ENCODE results near the gene TBX2. TPM values are rescaled to one million over a fixed set of nuclear protein-coding genes. Genes with fewer than 3 reads are reported as not detected.
A peak's percentile ranks its signal among the peaks of the same experiment; 100 is the strongest.

TBX2 gene
- total and polyA plus RNA-seq, 2 of the 4 experiments (the other 2 are of a cell fraction) = 20.1 to 64.1 TPM

- H2AK9ac ChIP-seq (replicated peaks; ENCODE audit: low read depth, low read length, poor library complexity) = no peak overlapping the region
- H3K27me3 ChIP-seq (ENCODE audit: control insufficient read depth, insufficient read depth, low read length) = no peaks in the 10 kb centered on the region
- H3K4me1 ChIP-seq (ENCODE audit: control insufficient read depth, insufficient read depth, low read length) = peaks cover 8% of the 10 kb centered on the region
- peak overlapping the region; percentile 95 for H2BK5ac ChIP-seq (ENCODE audit: low read depth, low read length, poor library complexity, severe bottlenecking)
- H3K9me1 ChIP-seq (ENCODE audit: insufficient read depth, low read length) = peaks cover 3% of the 10 kb centered on the region; the same call in 1 of the 2 replicates
- H4K8ac ChIP-seq (ENCODE audit: low read depth in 2 of 2, low read length in 2 of 2) = peak overlapping the region; percentile 62 to 69; a peak in 2 of 4 replicates
- dilution Hi-C loops (cut with HindIII; ENCODE audit: low sequenced_read_pairs, unreplicated experiment) = no loop called here
- H2AFZ ChIP-seq (replicated peaks; ENCODE audit: low read length, poor library complexity) = no peak overlapping the region
- in situ Hi-C loops (cut with MboI; ENCODE audit: low sequenced_read_pairs) = no loop called here
- H3K79me1 ChIP-seq (ENCODE audit: low read depth in 1 of 2, low read length in 2 of 2) = peaks cover 0 to 9% of the 10 kb centered on the region in 2 experiments; a peak in 2 of 4 replicates
- H3K36me3 ChIP-seq (ENCODE audit: control insufficient read depth, insufficient read depth, low read length) = peaks cover 45% of the 10 kb centered on the region
- peaks cover 41% of the 10 kb centered on the region for H4K20me1 ChIP-seq (ENCODE audit: insufficient read depth, low read length)
- H3K9me3 ChIP-seq (ENCODE audit: control insufficient read depth, insufficient read depth, low read length) = no peaks in the 10 kb centered on the region
- H3K4ac ChIP-seq (ENCODE audit: low read depth, low read length) = peak overlapping the region; percentile 95
- peak overlapping the region; percentile 68; the same call in 1 of the 2 replicates for H2AK5ac ChIP-seq (ENCODE audit: low read depth, low read length)
- peak overlapping the region; percentile 100 for H3K9ac ChIP-seq (ENCODE audit: low read depth, low read length)
- H3K56ac ChIP-seq (ENCODE audit: extremely low read depth, insufficient read depth, low read length) = peak overlapping the region; percentile 76; the same call in 1 of the 2 replicates
- TF ChIP-seq CTCF (conservative IDR thresholded peaks at IDR 0.05; ENCODE audit: low read depth, low read length) (no peak), MXI1 (IDR thresholded peaks at IDR 0.05; ENCODE audit: borderline replicate concordance, low read depth, low read length) (0 out of 2 replicates have a peak, but pooled peaks have one; percentile 4), MAZ (IDR thresholded peaks at IDR 0.05; ENCODE audit: borderline replicate concordance, low read depth, low read length) (no peak), RFX5 (IDR thresholded peaks at IDR 0.05; ENCODE audit: low read depth, low read length) (no peak), MAFK (IDR thresholded peaks at IDR 0.05; ENCODE audit: low read depth, low read length) (no peak), POLR2A (IDR thresholded peaks at IDR 0.05; ENCODE audit: low read depth, low read length) (no peak)
- intact Hi-C loops (cut with micrococcal nuclease) = loop anchor here (1.0 kb wide), 1 partner anchor 680 kb away; no protein-coding TSS in a partner anchor
- peak overlapping the region; percentile 100 for H3K27ac ChIP-seq (ENCODE audit: insufficient read depth, low read length)
- ChIA-PET POLR2A (ENCODE audit: unreplicated experiment) (interaction anchor here (0.6 to 2.6 kb wide), 10 partner anchors 8 to 408 kb away, joined by 3 to 10 read pairs (median 4); no protein-coding TSS in a partner anchor), CTCF (interaction anchor here (1.1 to 1.7 kb wide), 2 partner anchors 10 to 12 kb away, joined by 4 read pairs; no protein-coding TSS in a partner anchor)
- no peak overlapping the region for H2BK20ac ChIP-seq (ENCODE audit: low read depth, low read length)
- peak overlapping the region; percentile 91; the same call in 1 of the 2 replicates for H3K18ac ChIP-seq (ENCODE audit: low read depth, low read length)
- no peak for ATAC-seq (ENCODE audit: low read depth)
- 0% methylated on average over 75 of the region's 90 CpGs; no CpG with 5 or more reads in 1 of the 2 experiments for WGBS, 2 experiments (ENCODE audit: extremely low coverage in 2 of 2, insufficient read length in 1 of 2)
- H3K4me2 ChIP-seq (ENCODE audit: low read depth, low read length) = no peak overlapping the region
- peak overlapping the region; percentile 98 for H3K4me3 ChIP-seq (ENCODE audit: insufficient read depth, low read depth, low read length)
- H4K91ac ChIP-seq (ENCODE audit: insufficient read depth, low read depth, low read length) = peak overlapping the region; percentile 71
- 0 out of 2 replicates have a peak overlapping the region, but pooled peaks have one; percentile 45 for H3K23ac ChIP-seq (ENCODE audit: low read depth, low read length)
- 0 out of 2 replicates have a peak overlapping the region, but pooled peaks have one; percentile 54 for H2BK120ac ChIP-seq (ENCODE audit: low read depth, low read length)
- peak; percentile 40 for DNase-seq
- H2BK15ac ChIP-seq (ENCODE audit: low read depth, low read length) = no peak overlapping the region
- TSS peak; percentile 76 for BruUV-seq (replicated peaks)
- no peak overlapping the region; the same call in 1 of the 2 replicates for H4K5ac ChIP-seq (ENCODE audit: low read depth, low read length)
- H3K14ac ChIP-seq (replicated peaks; ENCODE audit: low read depth, low read length) = 0 out of 2 replicates have a peak overlapping the region, but pooled peaks have one; percentile 81
Observed at GRCh38 chr17:61400066-61400716, 548 bp downstream of the TBX2 start.
